ENCODE results near the gene CBX7.

CBX7 gene

DNA sequence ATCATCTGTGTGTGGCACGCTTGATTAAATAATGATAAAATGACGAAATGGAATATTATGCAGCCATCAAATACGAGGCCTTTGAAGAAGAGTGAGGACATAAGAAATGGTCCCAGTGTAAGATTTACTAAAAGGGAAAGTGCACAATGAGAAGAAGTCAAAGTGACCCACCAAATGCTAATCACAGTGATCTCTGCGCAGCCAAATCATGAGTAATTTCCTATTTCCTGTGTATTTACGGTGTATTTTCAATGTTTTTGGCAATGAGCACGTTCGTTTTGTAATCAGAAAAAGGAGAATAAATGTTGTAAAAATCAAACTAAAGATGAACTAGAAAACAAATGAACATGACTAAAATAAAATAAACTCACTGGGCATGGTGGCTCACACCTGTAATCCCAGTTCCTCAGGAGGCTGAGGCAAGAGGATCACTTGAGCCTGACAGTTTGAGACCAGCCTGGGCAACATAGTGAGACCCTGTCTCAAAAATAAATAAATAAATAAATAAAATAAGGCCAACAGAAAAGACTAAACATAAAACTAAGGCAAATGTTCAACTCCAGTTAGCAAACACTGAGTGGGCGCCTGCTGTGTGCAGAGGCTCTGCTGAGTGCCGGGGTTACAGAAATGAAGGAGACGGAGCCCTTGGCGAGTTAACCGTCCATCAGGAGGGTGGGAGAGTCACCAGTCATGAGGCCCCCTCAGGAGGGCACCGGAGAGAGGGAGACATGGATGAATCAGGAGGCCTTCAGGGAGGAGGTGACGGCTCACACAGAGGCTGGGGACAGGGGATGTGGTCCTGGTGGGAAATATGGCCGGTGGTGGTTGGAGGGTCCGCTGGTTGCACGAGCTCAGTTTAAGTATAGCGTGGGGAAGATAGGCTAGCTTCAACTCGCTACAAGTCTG, 26.0 kb upstream of the CBX7 start:
- DNase-seq (ENCODE audit: low read depth) = no peak
- TF ChIP-seq, protein P1, sequence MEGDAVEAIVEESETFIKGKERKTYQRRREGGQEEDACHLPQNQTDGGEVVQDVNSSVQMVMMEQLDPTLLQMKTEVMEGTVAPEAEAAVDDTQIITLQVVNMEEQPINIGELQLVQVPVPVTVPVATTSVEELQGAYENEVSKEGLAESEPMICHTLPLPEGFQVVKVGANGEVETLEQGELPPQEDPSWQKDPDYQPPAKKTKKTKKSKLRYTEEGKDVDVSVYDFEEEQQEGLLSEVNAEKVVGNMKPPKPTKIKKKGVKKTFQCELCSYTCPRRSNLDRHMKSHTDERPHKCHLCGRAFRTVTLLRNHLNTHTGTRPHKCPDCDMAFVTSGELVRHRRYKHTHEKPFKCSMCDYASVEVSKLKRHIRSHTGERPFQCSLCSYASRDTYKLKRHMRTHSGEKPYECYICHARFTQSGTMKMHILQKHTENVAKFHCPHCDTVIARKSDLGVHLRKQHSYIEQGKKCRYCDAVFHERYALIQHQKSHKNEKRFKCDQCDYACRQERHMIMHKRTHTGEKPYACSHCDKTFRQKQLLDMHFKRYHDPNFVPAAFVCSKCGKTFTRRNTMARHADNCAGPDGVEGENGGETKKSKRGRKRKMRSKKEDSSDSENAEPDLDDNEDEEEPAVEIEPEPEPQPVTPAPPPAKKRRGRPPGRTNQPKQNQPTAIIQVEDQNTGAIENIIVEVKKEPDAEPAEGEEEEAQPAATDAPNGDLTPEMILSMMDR (IDR thresholded peaks at IDR 0.05; ENCODE audit: control insufficient read depth, insufficient read depth, low read depth, low read length, missing control alignments) = no peak
- H3K4me3 ChIP-seq (ENCODE audit: control insufficient read depth, low read depth, low read length) = no peak overlapping the region

- H3K4me3 ChIP-seq (ENCODE audit: control insufficient read depth, low read depth, low read length) = no peak overlapping the region
- TF ChIP-seq, protein P1 (IDR thresholded peaks at IDR 0.05; ENCODE audit: control insufficient read depth, insufficient read depth, low read depth, low read length, missing control alignments) = no peak
- DNase-seq (ENCODE audit: low read depth) = no peak
These were observed 25.3 kb upstream of the CBX7 start for GRCh38 chr22:39177791-39178190.

- no peak overlapping the region for H3K4me3 ChIP-seq (ENCODE audit: control insufficient read depth, low read depth, low read length)
- no peak for DNase-seq (ENCODE audit: low read depth)
- TF ChIP-seq, protein P1 (IDR thresholded peaks at IDR 0.05; ENCODE audit: control insufficient read depth, insufficient read depth, low read depth, low read length, missing control alignments) = no peak
These were observed 24.9 kb upstream of the CBX7 start for GRCh38 chr22:39177456-39177775.

DNA sequence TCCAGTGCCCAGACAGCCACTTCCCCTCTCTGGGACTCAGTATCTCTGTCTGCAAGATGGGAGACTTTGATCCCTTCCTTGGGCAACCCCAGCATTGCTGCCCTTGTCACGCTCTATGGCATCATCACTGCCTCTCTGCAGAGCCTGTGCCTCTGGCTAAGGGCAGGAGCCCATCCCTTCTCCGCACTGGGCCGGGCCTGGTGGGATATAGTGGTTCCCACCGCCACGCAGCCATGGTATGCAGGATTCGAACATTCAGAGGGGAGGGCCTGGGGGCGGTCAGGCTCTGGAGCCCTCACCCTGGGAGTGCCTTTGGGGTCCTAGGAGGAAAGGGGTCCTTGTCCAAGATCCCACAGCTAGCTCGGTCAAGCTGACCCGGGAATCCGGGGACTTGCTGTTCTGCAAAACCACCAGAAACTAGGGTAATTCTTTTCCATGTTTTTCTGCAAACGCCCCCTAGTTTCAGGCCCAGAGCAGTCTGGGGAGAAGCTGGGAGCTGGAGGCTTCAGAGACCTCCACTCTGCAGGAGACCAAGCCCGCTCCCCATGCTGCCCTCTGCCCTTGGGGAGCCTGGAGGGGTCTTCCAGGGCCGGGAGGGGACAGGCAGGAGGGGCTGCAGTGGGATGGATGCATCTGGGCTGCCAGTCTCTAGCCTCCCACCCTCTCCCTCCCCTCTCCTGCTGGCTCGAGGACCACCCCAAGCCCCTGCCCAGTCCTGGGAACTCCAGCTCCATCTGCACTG, 24.4 kb upstream of the CBX7 start:
- no peak for DNase-seq (ENCODE audit: low read depth)
- TF ChIP-seq, protein P1 (IDR thresholded peaks at IDR 0.05; ENCODE audit: control insufficient read depth, insufficient read depth, low read depth, low read length, missing control alignments) = no peak
- no peak overlapping the region for H3K4me3 ChIP-seq (ENCODE audit: control insufficient read depth, low read depth, low read length)

DNA sequence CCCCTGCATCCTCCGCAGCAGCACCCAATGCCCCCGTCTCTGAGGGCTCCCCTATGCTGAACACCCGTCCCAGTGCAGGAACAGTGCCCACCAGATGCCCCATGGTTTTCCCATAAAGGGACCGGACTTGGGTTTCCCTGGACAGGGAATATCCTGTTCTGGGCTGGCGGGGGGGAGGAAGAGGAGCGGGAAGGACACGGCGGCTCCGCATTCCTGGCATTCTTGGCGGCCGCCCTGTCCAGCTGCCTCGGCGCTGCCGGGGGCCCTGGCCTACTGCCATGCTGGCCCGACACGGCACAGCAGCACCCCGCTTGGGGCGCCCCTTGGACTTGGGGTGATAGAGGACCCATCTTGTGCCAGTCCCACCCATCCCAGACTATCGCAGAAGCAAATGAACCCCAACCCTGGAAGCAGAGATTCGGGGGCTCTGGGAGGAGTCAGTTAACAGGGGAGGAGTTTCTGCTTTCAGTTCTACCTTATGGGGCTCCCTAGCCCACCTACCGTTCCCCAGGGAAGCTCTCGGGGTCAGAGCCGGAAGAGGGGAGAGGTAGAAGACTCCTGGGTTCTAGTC, 23.7 kb upstream of the CBX7 start:
- TF ChIP-seq, protein P1 (IDR thresholded peaks at IDR 0.05; ENCODE audit: control insufficient read depth, insufficient read depth, low read depth, low read length, missing control alignments) = no peak
- DNase-seq (ENCODE audit: low read depth) = no peak
- H3K4me3 ChIP-seq (ENCODE audit: control insufficient read depth, low read depth, low read length) = no peak overlapping the region

DNA sequence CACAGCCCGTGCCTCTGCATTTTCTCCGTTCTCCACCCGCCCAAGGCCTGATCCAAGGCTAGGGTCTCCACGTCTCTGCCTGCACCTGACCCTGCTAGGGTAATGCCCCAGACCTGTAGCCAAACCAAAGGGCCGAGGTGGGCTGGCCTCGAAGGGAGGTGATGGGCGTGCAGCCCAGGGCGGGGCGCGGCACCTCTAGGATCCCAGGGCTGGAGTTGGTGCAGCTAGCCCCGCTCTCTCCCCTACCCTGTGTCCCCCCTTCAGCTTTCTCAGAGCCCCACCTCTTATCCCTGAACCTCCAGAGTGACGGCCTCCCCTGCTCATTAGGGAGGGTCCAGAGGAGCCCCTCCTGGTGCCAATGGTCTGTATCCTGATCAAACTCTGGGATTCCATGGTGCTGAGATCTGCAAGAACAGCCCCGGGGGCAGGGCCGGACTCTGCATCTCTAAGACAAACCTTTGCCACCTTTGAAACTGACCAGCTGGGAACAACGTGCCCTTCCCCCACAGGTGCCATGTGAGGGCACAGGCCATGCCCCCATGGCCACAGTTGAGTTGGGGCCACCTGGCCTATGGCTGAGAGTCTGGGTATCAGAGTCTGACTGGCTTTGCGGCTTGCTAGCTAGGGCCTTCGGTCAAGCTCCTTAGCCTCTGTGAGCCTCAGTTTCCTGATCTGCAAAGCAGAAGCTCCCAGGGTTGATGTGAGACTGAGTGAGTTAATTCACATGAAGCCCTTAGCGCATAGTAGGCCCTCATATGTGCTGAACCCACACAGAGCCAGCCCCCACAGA, 23.1 kb upstream of the CBX7 start:
- no peak overlapping the region for H3K4me3 ChIP-seq (ENCODE audit: control insufficient read depth, low read depth, low read length)
- TF ChIP-seq, protein P1 (IDR thresholded peaks at IDR 0.05; ENCODE audit: control insufficient read depth, insufficient read depth, low read depth, low read length, missing control alignments) = no peak
- no peak for DNase-seq (ENCODE audit: low read depth)
